Limb (tissue), 2 donors: Measurements from ENCODE around the gene WDR74.
A peak's percentile ranks its signal among the peaks of the same experiment; 100 is the strongest.

Experiments used
- DNase-seq, 2 donors: peaks; one replicate each; pipeline ENCODE4 v3.0.0-alpha.2; 2016; ENCODE audit errors: extremely low spot score in 2 of 2

The WDR74 gene

DNA sequence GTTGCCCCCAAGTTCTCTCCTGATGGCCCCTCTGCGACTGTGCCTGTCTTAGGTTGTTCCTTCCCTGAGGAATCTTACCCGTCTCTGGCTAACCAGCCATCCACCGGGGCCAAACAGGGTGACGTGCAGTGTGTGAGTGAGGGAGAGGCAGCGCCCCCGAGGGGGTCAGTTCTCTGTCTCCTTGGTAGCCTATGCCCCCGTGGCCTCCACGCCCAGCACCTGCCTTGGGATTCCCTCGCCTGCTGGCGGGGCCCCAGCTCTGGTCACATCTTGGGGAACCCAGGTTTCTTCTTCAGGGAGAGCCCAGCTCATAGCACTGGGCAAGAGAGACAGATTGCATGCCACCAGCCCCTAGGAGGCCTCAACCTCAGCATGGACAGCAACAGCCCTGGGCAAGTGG, 39.9 kb downstream of the WDR74 start:
- no peak for DNase-seq

- no peak for DNase-seq
These were observed 43.1 kb downstream of the WDR74 start for GRCh38 chr11:62796281-62796680.

DNA sequence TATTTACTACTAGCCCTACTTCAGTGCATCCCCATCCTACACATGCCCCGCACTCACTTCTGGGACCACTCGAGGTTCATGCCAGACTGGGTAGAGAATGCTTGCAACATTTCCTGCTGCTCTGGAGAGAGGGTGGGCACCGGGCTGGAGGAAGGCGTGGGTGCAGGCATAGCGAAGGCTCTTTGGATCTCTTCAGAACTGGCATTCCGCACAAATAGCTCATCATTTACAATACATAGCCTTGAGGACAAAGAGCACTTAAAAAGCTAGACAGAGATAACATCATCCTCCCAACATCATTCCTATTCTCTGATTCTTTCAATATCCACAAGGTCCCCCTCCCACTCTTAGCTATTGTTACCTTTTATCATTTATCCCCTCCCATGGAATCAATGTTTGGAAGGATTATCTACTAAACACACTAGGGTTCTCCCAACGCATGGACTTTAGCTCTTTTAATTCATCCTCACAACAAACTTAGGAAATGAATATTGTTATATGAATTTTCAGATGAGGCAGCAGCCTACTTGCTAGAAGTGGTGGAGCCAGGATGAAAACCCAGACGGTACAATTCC, 45.1 kb downstream of the WDR74 start:
- DNase-seq = no peak

GRCh38 chr11:62792202-62792575, 47.2 kb downstream of the WDR74 start:
- peak in 1 of 2 donors; percentile 42 for DNase-seq

- DNase-seq = peak; percentile 83 to 91
These were observed 47.7 kb downstream of the WDR74 start, which contains the start of gene TMEM223 for GRCh38 chr11:62791501-62792201. Gene TMEM223, minus strand, starts transcription at chr11:62792006. Its CDS starts 12 bp downstream, at chr11:62791994.

GRCh38 chr11:62789576-62789975, 49.8 kb downstream of the WDR74 start:
- no peak for DNase-seq

DNA sequence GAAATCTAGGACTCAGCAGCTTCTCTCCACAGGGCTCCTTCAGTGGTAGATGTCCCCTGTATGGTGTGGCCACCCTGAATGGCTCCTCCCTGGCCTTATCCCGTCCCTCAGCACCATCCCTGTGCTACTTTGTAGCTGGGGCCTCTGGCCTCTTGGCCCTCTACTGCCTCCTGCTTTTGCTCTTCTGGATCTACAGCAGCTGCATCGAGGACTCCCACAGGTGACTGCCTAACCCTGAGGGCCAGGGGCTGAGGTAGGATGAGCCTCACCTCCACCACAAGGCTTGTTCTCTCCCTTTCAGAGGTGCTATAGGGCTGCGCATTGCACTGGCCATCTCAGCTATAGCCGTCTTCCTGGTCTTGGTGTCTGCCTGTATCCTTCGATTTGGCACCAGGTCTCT, 50.4 kb downstream of the WDR74 start:
- DNase-seq = no peak

DNA sequence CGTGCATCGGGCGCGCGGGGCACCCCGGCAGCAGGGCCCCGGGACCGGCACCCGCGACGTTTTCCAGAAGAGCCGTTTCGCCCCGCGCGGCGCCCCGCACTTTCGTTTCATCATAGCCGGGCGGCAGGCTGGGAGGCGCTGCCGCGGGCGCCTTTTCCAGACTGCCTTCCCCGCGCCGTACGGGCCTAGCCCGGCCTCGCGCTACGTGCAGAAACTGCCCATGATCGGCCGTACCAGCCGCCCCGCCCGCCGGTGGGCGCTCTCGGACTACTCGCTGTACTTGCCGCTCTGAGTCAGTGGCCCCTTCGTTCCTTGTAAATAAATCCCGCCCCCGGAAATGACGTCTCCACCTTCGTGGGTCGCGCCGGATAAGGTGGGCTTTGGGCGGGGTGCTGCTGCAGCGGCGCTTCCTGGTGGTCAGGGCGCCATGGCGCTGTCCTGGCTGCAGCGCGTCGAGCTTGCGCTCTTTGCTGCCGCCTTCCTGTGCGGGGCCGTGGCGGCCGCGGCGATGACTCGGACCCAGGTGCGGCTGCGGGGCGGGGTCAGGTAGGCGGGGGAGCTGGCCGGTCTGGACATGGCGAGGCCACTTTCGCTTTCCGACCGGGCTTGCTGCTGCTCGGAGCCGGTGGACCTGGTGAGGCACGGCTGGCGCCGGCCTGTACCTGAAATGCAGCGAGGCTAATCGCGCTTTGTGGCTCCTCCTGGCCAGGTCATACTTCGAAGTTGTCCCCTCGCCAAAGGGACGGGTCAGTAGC, 52.2 kb downstream of the WDR74 start, which contains the start of gene TMEM179B:
Gene TMEM179B, plus strand, starts transcription at position 398 of the 755 bp plus-strand sequence. Its CDS starts 30 bp downstream, at position 428.
- DNase-seq = peak; percentile 96 to 98

- peak; percentile 91 for DNase-seq
These were observed 52.9 kb downstream of the WDR74 start for GRCh38 chr11:62786318-62787004.
